HT1080 (cell line): ENCODE measurements around the gene PPIL1. TPM values are rescaled to one million over a fixed set of nuclear protein-coding genes. Genes with fewer than 3 reads are reported as not detected.
"Not testable (repeated sequence)": the region's sequence is repeated elsewhere in the genome, so short reads cannot be mapped to it uniquely, and the experiment has no call there.

Experiments used
- DNase-seq: peaks from one replicate; pipeline ENCODE4 v3.0.0-alpha.2; 2015; ENCODE audit warnings: low read depth
- total RNA-seq: library from RNA; depleted of rRNA; stranded (reverse); fragments of >200 nt; shearing (Covaris generic); gene quantifications from 2 replicates; pipeline ENCODE4 v1.2.3, GENCODE V29; 2014; rRNA removed

Gene PPIL1
- total RNA-seq, 1 experiment from 2014 or later, result 60.3 TPM

DNA sequence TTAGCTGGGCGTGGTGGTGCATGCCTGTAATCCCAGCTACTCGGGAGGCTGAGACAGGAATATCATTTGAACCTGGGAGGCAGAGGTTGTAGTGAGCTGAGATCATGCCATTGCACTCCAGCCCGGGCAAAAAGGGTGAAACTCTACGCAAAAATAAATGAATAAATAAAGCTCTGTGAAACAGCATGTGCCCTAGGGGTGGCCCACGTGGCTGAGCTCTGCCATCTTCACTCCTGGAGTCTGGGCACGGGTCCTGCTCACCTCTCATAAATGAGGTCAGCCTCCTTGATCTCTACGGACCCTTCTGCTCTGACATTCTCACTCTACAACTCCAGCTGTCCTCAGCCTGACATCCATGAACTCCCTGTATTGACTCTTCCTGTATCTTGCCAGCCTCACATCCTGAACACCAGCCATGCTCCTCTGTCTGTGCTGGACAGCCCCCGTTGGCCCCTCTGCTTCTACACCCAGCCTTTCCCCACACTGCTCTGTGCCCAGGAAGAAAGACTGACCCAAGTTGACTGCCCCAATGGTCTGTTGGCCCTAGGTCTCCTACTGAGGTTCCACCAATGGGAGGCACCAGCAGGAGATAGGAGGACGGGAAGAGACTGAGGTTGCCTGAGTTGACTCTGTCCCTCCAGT lies 57.3 kb downstream of the PPIL1 start:
- no peak for DNase-seq

DNA sequence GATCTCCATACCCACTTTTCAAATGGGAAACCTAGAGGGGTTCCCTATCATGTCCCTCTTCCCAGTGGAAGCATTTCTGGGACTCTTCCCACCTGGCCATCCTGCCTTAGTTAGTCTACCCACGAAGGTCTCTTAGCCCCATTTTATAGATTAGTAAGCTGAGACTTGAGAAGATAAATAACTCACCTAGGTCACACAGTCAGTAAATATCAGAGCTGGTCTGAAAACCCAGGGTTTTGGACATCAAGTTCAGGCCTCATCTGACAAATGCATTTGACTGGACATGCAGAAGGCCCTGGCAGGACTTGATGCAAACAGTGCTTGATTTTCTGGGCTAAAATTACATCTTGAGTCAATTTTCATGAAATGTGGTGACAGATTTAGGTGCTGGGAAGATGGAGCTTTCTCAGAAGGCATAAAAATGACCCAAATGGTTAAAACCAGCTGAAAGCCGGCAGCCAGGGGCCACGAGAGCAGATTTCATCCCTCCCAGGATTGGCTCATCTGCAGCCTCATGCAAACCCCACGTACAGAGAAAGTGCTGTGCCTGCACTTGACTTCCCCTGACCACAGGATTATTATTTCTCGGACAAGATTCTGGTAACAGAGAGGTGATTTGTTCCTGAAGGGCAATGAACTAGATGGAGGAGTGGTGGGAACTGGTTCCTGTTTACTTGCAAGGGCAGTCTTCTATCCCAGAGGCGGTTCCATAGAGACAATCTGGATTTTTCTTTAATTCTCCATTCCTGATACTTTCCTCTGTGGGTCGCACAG lies 58.5 kb downstream of the PPIL1 start:
- DNase-seq, result no peak

DNA sequence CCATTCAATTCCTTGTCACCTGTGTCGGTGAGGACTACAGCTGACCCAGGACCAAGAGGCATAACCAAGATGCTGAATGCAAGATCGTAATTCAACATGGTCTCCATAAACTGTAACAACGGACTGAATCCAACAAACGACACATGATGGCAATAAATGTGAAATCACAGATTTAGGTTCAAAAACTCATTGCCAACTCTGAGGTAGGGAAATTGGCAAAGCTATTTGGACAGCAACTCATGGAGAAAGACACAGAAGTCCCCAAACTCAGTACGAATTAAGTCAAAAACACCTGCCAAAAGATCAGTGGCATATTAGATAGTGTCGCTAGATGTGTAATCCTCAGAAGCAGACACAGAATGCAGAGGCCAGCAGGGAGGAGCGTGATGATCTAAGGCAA lies 60.4 kb downstream of the PPIL1 start:
- DNase-seq, result no peak

DNA sequence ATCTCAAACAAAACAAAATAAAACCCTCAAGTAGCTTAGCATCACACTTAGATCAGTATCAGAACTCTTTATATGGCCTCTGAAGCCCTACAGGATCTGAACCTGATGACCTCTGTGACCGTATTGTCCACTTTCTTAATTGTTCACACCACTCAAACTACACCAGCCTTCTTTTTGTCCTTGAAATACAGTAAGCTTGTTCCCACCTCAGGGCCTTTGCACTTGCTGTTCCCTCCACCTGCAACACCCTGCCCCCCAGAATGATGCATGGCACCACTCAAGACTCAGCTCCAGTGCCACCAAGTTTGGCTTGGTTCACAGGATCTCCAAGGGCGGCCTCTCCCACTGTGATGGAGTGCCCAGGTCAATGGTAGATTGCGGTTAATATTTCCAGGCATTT lies 61.1 kb downstream of the PPIL1 start:
- no peak for DNase-seq

DNA sequence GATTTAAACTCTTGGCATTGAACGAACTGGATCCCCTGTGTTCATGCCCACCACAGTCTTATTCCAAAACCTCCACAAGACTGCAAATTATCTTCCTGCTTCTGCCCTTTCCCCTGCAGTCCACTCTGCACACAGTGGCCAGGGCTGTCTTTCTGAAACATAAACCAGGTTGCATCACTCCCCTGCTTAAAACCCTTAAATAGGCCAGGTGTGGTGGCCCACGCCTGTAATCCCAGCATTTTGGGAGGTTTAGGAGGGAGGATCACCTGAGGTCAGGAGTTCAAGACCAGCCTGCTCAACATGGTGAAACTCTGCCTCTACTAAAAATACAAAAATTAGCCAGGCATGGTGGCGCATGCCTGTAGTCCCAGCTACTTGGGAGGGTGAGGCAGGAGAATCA lies 61.6 kb downstream of the PPIL1 start:
- DNase-seq, result not testable (repeated sequence)

DNA sequence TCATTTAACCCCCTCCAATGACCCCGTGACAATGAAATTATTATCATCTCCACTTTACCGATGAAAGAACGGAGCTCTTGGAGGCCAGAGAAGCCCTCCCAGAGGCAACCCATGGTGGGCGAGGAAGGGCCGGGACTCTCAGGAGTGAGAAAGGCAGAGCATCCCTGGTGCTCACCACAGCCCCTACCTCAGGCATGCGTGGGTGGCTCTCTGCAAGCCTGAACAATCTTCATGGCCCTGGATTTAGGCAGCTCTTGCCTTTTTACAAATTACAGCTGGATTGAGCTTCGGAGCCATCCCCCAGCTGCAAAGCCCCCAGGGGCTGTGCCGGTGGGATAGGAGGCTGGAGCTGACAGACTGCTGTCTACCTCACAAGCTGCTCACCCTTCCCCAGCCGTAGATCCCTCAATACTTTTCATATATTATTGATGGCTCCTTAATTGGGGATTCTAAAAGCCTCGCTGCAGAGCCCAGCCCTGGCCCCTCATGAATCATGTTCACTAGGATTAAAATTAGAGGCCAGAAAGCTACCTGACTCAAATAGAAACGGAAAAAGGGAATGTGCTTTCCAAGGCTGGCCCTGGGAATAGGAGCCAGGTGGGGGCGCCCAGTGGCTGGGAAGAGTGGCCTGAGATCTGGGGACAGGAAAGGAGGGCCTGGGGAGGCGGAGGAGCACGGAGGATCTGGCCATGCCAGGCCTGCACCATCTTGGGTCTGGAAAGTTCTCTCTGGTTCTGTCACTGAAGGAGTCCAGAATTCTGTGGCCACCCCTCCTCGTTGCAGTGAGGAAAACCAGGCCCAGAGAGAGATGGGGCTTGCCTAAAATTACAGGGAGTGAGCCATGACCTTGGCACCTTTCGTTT lies 64.4 kb downstream of the PPIL1 start:
- DNase-seq, result peak; percentile 25

DNA sequence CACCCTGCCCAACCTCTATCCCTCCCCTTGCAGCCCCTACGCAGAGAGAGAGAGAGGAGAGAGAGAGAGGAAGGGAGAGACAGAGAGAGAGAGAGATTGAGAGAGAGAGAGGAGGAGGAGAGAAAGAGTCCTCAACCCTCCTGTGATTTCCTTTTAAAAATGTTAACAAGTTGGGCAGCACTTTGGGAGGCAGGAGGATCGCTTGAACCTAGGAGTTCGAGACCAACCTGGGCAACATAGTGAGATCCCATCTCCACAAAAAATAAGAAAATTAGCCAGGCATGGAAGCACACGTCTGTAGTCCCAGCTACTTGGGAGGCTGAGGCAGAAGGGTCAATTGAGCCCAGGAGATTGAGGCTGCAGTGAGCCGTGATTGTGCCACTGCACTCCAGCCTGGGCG lies 65.4 kb downstream of the PPIL1 start:
- no peak for DNase-seq

DNA sequence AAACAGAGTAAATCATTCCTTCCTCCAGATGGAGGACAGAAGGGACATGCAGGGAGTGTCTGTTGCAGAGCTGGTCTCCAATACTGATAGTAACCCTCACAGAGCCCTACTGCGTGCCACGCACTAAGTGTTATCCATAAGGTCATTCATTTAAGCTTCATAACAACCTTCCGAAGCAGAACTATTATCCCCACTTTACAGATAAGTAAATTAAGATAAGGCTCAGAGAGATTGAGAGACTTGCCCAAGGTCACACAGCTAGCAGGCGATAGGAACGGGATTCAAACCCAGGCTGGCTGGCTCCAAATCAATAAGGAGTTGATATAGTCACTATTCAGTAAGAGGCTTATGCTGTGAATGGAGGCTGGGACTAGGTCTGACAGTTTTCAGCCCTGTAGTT lies 66.0 kb downstream of the PPIL1 start:
- DNase-seq, result no peak

DNA sequence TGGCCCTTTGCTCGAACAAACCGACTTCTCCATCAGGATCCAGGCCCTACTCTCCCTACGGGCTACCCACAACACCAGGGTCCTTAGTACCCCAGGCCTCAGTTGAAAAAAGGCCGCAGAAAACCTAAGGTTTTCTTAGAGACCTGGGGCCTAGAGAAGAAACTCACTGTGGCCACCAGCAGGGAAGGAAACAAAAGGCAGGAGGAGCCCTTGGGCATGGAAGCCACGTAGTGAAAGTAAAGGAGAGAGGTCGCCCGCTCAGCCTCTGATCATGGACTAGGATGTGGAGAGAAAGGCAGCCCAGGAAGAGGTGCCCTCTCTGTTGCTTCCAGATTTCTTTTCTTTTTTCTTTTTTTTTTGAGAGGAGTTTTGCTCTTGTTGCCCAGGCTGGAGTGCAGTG lies 66.9 kb downstream of the PPIL1 start:
- DNase-seq, result no peak

DNA sequence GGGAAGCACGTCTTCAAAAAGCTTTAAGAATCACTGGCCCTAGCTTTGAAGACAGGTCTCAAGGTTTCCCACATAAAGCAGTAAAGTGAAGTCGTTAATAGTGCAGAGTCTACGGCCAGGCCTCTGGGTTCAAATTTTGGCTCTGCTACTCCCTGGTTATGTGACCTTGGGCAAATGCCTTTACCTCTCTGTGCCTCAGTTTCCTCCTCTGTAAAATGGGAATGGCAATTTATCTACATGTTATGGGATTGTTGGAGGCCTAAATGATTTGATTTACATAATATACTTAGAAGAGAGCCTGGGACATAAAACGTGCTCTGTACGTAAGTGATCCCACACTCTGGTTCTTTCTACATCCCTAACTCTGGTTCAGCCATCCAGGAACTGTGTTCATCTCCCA lies 67.5 kb downstream of the PPIL1 start:
- no peak for DNase-seq

DNA sequence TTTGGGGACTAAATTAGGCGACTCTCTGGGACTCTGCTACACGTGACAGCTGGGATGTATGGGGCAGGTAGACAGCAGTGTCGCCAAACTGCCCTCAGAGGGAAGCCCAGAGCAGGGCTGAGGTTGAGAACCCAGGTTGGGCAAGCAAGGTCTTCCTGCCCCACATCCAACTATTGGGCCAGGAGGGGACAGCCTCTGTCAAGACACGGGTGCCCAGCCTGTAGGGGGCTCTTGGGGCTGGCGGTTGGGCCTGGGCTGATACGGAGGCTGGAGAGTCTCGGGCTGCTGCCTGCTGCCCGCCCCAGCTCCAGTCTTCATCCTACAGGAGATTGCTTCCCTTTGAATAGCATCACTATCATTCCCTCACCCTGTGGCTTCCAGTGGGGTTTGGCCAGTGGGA lies 68.7 kb downstream of the PPIL1 start:
- DNase-seq, result no peak

DNA sequence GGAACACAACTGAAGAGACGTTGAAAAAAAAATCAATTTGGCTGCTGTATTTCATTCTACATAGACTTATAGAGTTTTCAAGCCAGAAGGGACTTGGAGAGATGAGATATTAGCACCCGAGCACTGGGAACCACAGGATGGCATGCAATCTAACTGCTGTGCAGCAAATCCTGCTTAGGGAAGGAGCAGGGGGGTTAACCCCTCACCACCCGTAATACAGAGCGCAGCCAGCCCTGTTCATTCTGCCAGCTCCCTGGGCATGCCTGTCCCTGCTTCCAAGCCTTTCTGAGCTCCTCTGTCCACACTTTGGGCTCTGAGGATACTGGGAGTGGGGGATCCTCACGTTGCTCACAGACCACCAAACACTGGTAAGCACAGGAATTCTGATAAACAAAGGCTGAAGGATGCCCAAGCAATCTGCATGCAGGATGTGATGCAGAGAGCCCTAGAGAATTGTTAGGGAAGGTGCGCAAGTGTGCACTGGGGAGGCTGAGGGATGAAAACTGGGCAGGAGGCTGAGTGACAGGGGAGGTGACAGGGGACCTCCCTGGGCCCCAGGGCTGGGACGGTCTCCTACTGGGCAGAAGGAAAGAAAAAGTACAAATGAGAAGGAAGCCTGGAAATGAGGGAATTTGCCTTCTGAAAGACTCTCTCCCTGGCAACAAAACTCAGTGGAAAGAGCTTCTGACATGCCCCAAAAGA lies 69.4 kb downstream of the PPIL1 start:
- no peak for DNase-seq

Other genes starting within 250 kb of the PPIL1 start
- gene CDKN1A, start 196.1 kb downstream of the PPIL1 start, total RNA-seq, result 151 and 200 TPM in 2 replicates
- not detected in 2 replicates for gene RAB44, start 177.0 kb downstream of the PPIL1 start, total RNA-seq
- 1.3 and 1.5 TPM in 2 replicates for gene CPNE5, start 35.4 kb downstream of the PPIL1 start, total RNA-seq
- gene C6orf89, start 11.1 kb upstream of the PPIL1 start, total RNA-seq, result 49.3 and 59.0 TPM in 2 replicates
- gene PI16, start 79.9 kb upstream of the PPIL1 start, total RNA-seq, result 0.08 TPM in 1 of 2 replicates, not detected in the other
- gene MTCH1, start 111.4 kb upstream of the PPIL1 start, total RNA-seq, result 263 and 264 TPM in 2 replicates
- gene FGD2, start 130.9 kb upstream of the PPIL1 start, total RNA-seq, result 0.08 TPM in 1 of 2 replicates, not detected in the other